HFFc6 (cell line): Measurements from ENCODE around the gene PPP1R9B. TPM values are rescaled to one million over a fixed set of nuclear protein-coding genes. Genes with fewer than 3 reads are reported as not detected.

ENCODE experiments used
- DNase-seq: peaks from one replicate; pipeline ENCODE4 v3.0.0-alpha.2; 2018
- H3K27ac Mint-ChIP-seq: 2 replicates; pipeline ENCODE4 v1.8.0; 2020; ENCODE audit warnings: mild to moderate bottlenecking, mixed read lengths
- H3K27me3 Mint-ChIP-seq: 2 replicates; pipeline ENCODE4 v1.8.0; 2021; ENCODE audit warnings: mild to moderate bottlenecking, moderate library complexity, mixed read lengths; ENCODE audit not compliant: insufficient read depth
- H3K36me3 Mint-ChIP-seq: 2 replicates; pipeline ENCODE4 v1.8.0; 2021; ENCODE audit warnings: low read depth, mixed read lengths
- H3K4me1 Mint-ChIP-seq: 2 replicates; pipeline ENCODE4 v1.8.0; 2020; ENCODE audit warnings: low read depth, mixed read lengths
- H3K4me3 Mint-ChIP-seq: 2 replicates; pipeline ENCODE4 v1.8.0; 2020; ENCODE audit warnings: mild to moderate bottlenecking, moderate library complexity, mixed read lengths
- H3K9me3 Mint-ChIP-seq: 2 replicates; pipeline ENCODE4 v1.8.0; 2020; ENCODE audit warnings: mild to moderate bottlenecking, mixed read lengths
- CTCF ChIP-seq: fragments of 200-600 bp; sonication (generic); IDR thresholded peaks from 2 replicates; pipeline ENCODE4 v1.5.0; 2021; ENCODE audit warnings: antibody characterized with exemption, mild to moderate bottlenecking
- total RNA-seq, 6 experiments: library from RNA; stranded (reverse); fragmentation: NEBNext Ultra II Directional; extraction: Animal tissue kit (Norgen Biotek cat#: 25700); gene quantifications; 2 replicates in 1 of 6; 3 replicates in 5 of 6; pipeline ENCODE4 v1.2.3, GENCODE V29; 2021

PPP1R9B gene
- total RNA-seq, 6 experiments from 2014 or later = 66.4 to 78.5 (median 68.7) TPM

- peaks cover 31% of the 10 kb centered on the region for H3K4me1 Mint-ChIP-seq
- H3K27me3 Mint-ChIP-seq = peaks cover 34% of the 10 kb centered on the region
- H3K9me3 Mint-ChIP-seq = no peaks in the 10 kb centered on the region
- no peak overlapping the region for H3K27ac Mint-ChIP-seq
- no peaks in the 10 kb centered on the region for H3K36me3 Mint-ChIP-seq
- no peak for TF ChIP-seq CTCF
- no peak overlapping the region for H3K4me3 Mint-ChIP-seq
- no peak for DNase-seq
These were observed 15.0 kb upstream of the PPP1R9B start for GRCh38 chr17:50165466-50165865.

GRCh38 chr17:50165066-50165465 lies 14.6 kb upstream of the PPP1R9B start:
- Mint-ChIP-seq H3K4me3 (no peak overlapping the region), H3K9me3 (no peaks in the 10 kb centered on the region), H3K36me3 (no peaks in the 10 kb centered on the region), H3K27ac (no peak overlapping the region), H3K4me1 (peaks cover 31% of the 10 kb centered on the region), H3K27me3 (peaks cover 30% of the 10 kb centered on the region)
- no peak for TF ChIP-seq CTCF
- no peak for DNase-seq

GRCh38 chr17:50164697-50164988 lies 14.2 kb upstream of the PPP1R9B start:
- no peaks in the 10 kb centered on the region for H3K9me3 Mint-ChIP-seq
- TF ChIP-seq CTCF = no peak
- H3K27ac Mint-ChIP-seq = no peak overlapping the region
- H3K36me3 Mint-ChIP-seq = no peaks in the 10 kb centered on the region
- no peak for DNase-seq
- H3K4me1 Mint-ChIP-seq = peaks cover 28% of the 10 kb centered on the region
- peaks cover 26% of the 10 kb centered on the region for H3K27me3 Mint-ChIP-seq
- H3K4me3 Mint-ChIP-seq = no peak overlapping the region

GRCh38 chr17:50163843-50164696 lies 13.6 kb upstream of the PPP1R9B start:
- TF ChIP-seq CTCF = no peak
- H3K4me3 Mint-ChIP-seq = no peak overlapping the region
- no peaks in the 10 kb centered on the region for H3K36me3 Mint-ChIP-seq
- H3K27ac Mint-ChIP-seq = no peak overlapping the region
- DNase-seq = no peak
- peaks cover 22% of the 10 kb centered on the region for H3K27me3 Mint-ChIP-seq
- H3K4me1 Mint-ChIP-seq = peaks cover 22% of the 10 kb centered on the region
- no peaks in the 10 kb centered on the region for H3K9me3 Mint-ChIP-seq

GRCh38 chr17:50162466-50163254 lies 12.2 kb upstream of the PPP1R9B start:
- no peak overlapping the region for H3K27ac Mint-ChIP-seq

More at GRCh38 chr17:50162466-50163254, 12.2 kb upstream of the PPP1R9B start:
- Mint-ChIP-seq H3K27me3 (peaks cover 8% of the 10 kb centered on the region), H3K4me3 (no peak overlapping the region), H3K9me3 (no peaks in the 10 kb centered on the region), H3K4me1 (peaks cover 16% of the 10 kb centered on the region), H3K36me3 (no peaks in the 10 kb centered on the region)
- DNase-seq = no peak
- no peak for TF ChIP-seq CTCF
